Nephron (organoid): ENCODE results near the gene EPHA3.

Experiments
- H3K27ac Mint-ChIP-seq, 3 experiments: 2 replicates each; pipeline ENCODE4 v1.8.0; 2020; ENCODE audit warnings: mixed read lengths in 3 of 3, mild to moderate bottlenecking in 2 of 3, moderate library complexity in 1 of 3
- H3K27me3 Mint-ChIP-seq: 2 replicates; pipeline ENCODE4 v1.8.0; 2021; ENCODE audit warnings: low read depth, mild to moderate bottlenecking, moderate library complexity, mixed read lengths
- H3K36me3 Mint-ChIP-seq: 2 replicates; pipeline ENCODE4 v1.8.0; 2020; ENCODE audit warnings: low read depth, mixed read lengths
- H3K4me1 Mint-ChIP-seq: 2 replicates; pipeline ENCODE4 v1.8.0; 2020; ENCODE audit warnings: mixed read lengths
- H3K4me3 Mint-ChIP-seq, 3 experiments: 2 replicates each; pipeline ENCODE4 v1.8.0; 2020; ENCODE audit warnings: mild to moderate bottlenecking in 3 of 3, mixed read lengths in 3 of 3, moderate library complexity in 2 of 3
- H3K9me3 Mint-ChIP-seq: 2 replicates; pipeline ENCODE4 v1.8.0; 2020; ENCODE audit warnings: mixed read lengths
- TF ChIP-seq, protein P1 (sequence below), 3 experiments: fragments of 200-600 bp; sonication (generic); IDR thresholded peaks; one replicate each; pipeline ENCODE4 v1.5.0; 2021; ENCODE audit warnings: antibody characterized with exemption in 3 of 3; ENCODE audit not compliant: unreplicated experiment in 3 of 3

EPHA3 gene

GRCh38 chr3:89289574-89290190 lies 182.3 kb downstream of the EPHA3 start:
- no peak overlapping the region for H3K27ac Mint-ChIP-seq
- TF ChIP-seq, protein P1, sequence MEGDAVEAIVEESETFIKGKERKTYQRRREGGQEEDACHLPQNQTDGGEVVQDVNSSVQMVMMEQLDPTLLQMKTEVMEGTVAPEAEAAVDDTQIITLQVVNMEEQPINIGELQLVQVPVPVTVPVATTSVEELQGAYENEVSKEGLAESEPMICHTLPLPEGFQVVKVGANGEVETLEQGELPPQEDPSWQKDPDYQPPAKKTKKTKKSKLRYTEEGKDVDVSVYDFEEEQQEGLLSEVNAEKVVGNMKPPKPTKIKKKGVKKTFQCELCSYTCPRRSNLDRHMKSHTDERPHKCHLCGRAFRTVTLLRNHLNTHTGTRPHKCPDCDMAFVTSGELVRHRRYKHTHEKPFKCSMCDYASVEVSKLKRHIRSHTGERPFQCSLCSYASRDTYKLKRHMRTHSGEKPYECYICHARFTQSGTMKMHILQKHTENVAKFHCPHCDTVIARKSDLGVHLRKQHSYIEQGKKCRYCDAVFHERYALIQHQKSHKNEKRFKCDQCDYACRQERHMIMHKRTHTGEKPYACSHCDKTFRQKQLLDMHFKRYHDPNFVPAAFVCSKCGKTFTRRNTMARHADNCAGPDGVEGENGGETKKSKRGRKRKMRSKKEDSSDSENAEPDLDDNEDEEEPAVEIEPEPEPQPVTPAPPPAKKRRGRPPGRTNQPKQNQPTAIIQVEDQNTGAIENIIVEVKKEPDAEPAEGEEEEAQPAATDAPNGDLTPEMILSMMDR (IDR thresholded peaks at IDR 0.05; ENCODE audit: unreplicated experiment in 3 of 3), result no peak
- H3K36me3 Mint-ChIP-seq, result peaks cover 27% of the 10 kb centered on the region
- H3K4me1 Mint-ChIP-seq, result no peaks in the 10 kb centered on the region
- no peak overlapping the region for H3K4me3 Mint-ChIP-seq
- peaks cover 25% of the 10 kb centered on the region for H3K9me3 Mint-ChIP-seq
- no peaks in the 10 kb centered on the region for H3K27me3 Mint-ChIP-seq

DNA sequence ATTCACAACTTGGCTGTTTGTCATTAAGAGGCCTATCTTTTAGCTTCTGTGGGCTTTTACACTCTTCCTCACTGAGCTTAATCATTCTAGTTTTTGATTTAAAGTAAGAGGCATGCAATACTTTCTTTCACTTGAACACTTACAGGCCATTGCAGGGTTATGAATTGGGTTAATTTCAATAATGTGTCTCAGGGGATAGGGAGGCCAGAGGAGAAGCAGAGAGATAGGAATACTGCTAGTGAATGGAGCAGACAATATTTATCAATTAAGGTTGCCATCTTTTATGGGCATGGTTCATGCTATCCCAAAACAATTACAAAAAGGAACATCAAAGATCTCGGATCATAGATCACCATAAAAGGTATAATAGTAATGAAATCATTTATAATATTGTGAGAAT lies 189.8 kb downstream of the EPHA3 start:
- peaks cover 16% of the 10 kb centered on the region for H3K9me3 Mint-ChIP-seq
- TF ChIP-seq, protein P1 (IDR thresholded peaks at IDR 0.05; ENCODE audit: unreplicated experiment in 3 of 3), result no peak
- H3K27me3 Mint-ChIP-seq, result no peaks in the 10 kb centered on the region
- no peak overlapping the region for H3K27ac Mint-ChIP-seq
- H3K36me3 Mint-ChIP-seq, result peaks cover 23% of the 10 kb centered on the region
- H3K4me3 Mint-ChIP-seq, result no peak overlapping the region
- peaks cover 15% of the 10 kb centered on the region for H3K4me1 Mint-ChIP-seq

DNA sequence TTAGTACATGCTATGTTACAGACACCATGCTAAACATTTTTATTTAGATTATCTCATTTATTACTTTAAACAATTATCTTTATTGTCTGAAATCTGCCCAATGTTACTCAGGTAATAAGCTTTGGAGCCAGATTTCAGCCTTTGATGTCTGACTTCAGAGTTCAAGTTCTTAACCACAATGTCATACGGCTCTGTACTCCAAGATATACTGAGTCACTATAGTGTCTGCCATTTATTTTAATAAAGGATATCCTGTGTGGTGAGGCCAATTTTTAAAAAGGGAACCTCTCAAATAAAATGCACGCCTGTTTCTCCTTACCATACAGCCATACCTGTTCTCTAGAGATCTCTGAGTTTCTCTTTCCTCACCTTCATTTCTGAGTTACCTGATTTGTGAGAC lies 193.1 kb downstream of the EPHA3 start:
- H3K4me1 Mint-ChIP-seq, result peaks cover 15% of the 10 kb centered on the region

GRCh38 chr3:89300981-89301380 lies 193.6 kb downstream of the EPHA3 start:
- Mint-ChIP-seq H3K4me3 (no peak overlapping the region), H3K27me3 (no peaks in the 10 kb centered on the region), H3K4me1 (peaks cover 15% of the 10 kb centered on the region), H3K27ac (no peak overlapping the region), H3K9me3 (peaks cover 3% of the 10 kb centered on the region), H3K36me3 (peaks cover 5% of the 10 kb centered on the region)
- TF ChIP-seq, protein P1 (IDR thresholded peaks at IDR 0.05; ENCODE audit: unreplicated experiment in 3 of 3), result no peak

More for the DNA sequence above, 193.1 kb downstream of the EPHA3 start:
- peaks cover 7% of the 10 kb centered on the region for H3K9me3 Mint-ChIP-seq
- H3K36me3 Mint-ChIP-seq, result peaks cover 9% of the 10 kb centered on the region
- H3K4me3 Mint-ChIP-seq, result no peak overlapping the region
- TF ChIP-seq, protein P1 (IDR thresholded peaks at IDR 0.05; ENCODE audit: unreplicated experiment in 3 of 3), result no peak
- H3K27me3 Mint-ChIP-seq, result no peaks in the 10 kb centered on the region
- no peak overlapping the region for H3K27ac Mint-ChIP-seq

DNA sequence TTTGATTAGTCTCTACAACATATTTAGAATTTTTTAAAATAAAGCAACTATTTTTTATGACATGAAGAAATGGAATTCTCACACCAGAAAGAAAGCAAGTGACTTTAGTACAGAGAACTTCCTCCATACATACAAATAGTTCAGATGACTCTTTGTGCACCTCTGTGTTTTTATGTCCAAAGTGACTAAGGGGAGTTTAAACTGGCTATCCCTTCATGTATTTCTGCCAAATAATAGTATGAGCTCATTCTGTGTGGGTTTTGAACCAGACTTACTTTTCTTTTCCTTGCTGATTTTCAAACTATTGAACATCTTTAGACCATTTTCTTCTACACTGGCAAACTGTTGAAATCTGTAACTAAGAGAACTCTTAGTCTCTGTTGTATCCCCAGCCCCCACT lies 196.3 kb downstream of the EPHA3 start:
- TF ChIP-seq, protein P1 (IDR thresholded peaks at IDR 0.05; ENCODE audit: unreplicated experiment in 3 of 3), result no peak
- peak overlapping the region in 2 of 3 experiments; percentile 45 to 60 for H3K27ac Mint-ChIP-seq

DNA sequence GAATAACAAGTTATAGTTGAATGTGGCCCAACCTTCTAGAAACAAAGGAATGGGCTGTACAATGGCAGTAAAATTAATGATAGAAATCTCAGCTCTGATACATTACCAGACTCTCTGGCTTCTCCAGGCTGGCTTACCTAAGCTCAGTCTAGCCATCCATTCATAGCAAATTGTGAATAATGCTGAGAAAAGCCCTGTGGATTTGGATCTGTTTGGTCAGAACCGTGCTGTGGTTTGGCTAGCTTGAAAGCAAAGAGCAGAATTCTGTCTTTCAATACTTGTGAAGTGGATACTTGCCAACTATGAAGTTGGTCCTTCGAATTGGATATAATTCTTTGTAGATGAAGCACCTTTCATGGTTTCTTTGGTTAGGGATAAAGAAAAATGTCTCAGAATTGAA lies 199.1 kb downstream of the EPHA3 start:
- no peaks in the 10 kb centered on the region for H3K36me3 Mint-ChIP-seq
- TF ChIP-seq, protein P1 (IDR thresholded peaks at IDR 0.05; ENCODE audit: unreplicated experiment in 3 of 3), result no peak
- H3K27me3 Mint-ChIP-seq, result no peaks in the 10 kb centered on the region
- H3K4me1 Mint-ChIP-seq, result peaks cover 11% of the 10 kb centered on the region
- no peaks in the 10 kb centered on the region for H3K9me3 Mint-ChIP-seq
- no peak overlapping the region for H3K4me3 Mint-ChIP-seq
- no peak overlapping the region for H3K27ac Mint-ChIP-seq

More for the DNA sequence above, 196.3 kb downstream of the EPHA3 start:
- Mint-ChIP-seq H3K4me3 (no peak overlapping the region), H3K9me3 (no peaks in the 10 kb centered on the region), H3K4me1 (peaks cover 7% of the 10 kb centered on the region), H3K27me3 (no peaks in the 10 kb centered on the region), H3K36me3 (no peaks in the 10 kb centered on the region)
